HEK293T (cell line): ENCODE results near the gene PDE5A.
"Not testable (repeated sequence)": the region's sequence is repeated elsewhere in the genome, so short reads cannot be mapped to it uniquely, and the experiment has no call there.

Source experiments
- BHLHE40 ChIP-seq: fragments of 450-650 bp; IDR thresholded peaks from 2 replicates; pipeline ENCODE4 v1.6.1; 2016; ENCODE audit warnings: mild to moderate bottlenecking, moderate library complexity, borderline replicate concordance
- CTBP1 ChIP-seq: fragments of 450-650 bp; IDR thresholded peaks from 2 replicates; pipeline ENCODE4 v1.6.1; 2016; ENCODE audit warnings: borderline replicate concordance
- ELF4 ChIP-seq: fragments of 450-650 bp; IDR thresholded peaks from 2 replicates; pipeline ENCODE4 v1.6.1; 2017; ENCODE audit warnings: antibody characterized with exemption
- FOXA1 ChIP-seq: fragments of 450-650 bp; IDR thresholded peaks from 2 replicates; pipeline ENCODE4 v1.6.1; 2016; ENCODE audit warnings: mild to moderate bottlenecking
- FOXM1 ChIP-seq: fragments of 450-650 bp; IDR thresholded peaks from 2 replicates; pipeline ENCODE4 v1.6.1; 2017; ENCODE audit warnings: mild to moderate bottlenecking, borderline replicate concordance
- HDGF ChIP-seq: fragments of 450-650 bp; IDR thresholded peaks from 2 replicates; pipeline ENCODE4 v1.6.1; 2017; ENCODE audit warnings: antibody characterized with exemption, borderline replicate concordance
- L3MBTL2 ChIP-seq: fragments of 450-650 bp; conservative IDR thresholded peaks from 2 replicates; pipeline ENCODE4 v1.6.1; 2016; ENCODE audit warnings: mild to moderate bottlenecking
- LEF1 ChIP-seq: fragments of 450-650 bp; IDR thresholded peaks from 2 replicates; pipeline ENCODE4 v1.6.1; 2017; ENCODE audit warnings: mild to moderate bottlenecking, borderline replicate concordance
- SUZ12 ChIP-seq: fragments of 450-650 bp; IDR thresholded peaks from 2 replicates; pipeline ENCODE4 v1.6.1; 2016; ENCODE audit warnings: mild to moderate bottlenecking
- ZNF384 ChIP-seq: fragments of 450-650 bp; IDR thresholded peaks from 2 replicates; pipeline ENCODE4 v1.6.1; 2016
- TF ChIP-seq, protein P1 (sequence below): fragments of 450-650 bp; IDR thresholded peaks from 2 replicates; pipeline ENCODE4 v1.6.1; 2016

DNA sequence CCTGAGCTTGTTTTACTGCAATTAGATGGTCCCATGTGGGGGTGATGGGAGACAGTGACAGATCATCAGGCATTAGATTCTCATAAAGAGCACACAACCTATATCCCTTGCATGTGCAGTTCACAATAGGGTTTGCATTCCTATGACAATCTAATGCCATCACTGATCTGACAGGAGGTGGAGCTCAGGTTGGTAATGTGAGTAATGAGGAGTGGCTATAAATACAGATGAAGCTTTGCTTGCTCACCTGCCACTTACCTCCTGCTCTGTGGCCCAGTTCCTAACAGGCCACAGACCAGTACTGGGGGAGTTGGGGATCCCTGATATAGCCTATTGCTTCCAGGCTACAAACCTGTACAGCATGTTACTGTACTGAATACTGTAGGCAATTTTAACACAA is 8.2 kb upstream of the PDE5A start:
- not testable (repeated sequence) for TF ChIP-seq ZNF384, BHLHE40, ELF4, HDGF, FOXM1, SUZ12, FOXA1, L3MBTL2, LEF1, CTBP1
- TF ChIP-seq, protein P1, sequence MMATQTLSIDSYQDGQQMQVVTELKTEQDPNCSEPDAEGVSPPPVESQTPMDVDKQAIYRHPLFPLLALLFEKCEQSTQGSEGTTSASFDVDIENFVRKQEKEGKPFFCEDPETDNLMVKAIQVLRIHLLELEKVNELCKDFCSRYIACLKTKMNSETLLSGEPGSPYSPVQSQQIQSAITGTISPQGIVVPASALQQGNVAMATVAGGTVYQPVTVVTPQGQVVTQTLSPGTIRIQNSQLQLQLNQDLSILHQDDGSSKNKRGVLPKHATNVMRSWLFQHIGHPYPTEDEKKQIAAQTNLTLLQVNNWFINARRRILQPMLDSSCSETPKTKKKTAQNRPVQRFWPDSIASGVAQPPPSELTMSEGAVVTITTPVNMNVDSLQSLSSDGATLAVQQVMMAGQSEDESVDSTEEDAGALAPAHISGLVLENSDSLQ = not testable (repeated sequence)
